ENCODE results near the gene TPI1.

DNA sequence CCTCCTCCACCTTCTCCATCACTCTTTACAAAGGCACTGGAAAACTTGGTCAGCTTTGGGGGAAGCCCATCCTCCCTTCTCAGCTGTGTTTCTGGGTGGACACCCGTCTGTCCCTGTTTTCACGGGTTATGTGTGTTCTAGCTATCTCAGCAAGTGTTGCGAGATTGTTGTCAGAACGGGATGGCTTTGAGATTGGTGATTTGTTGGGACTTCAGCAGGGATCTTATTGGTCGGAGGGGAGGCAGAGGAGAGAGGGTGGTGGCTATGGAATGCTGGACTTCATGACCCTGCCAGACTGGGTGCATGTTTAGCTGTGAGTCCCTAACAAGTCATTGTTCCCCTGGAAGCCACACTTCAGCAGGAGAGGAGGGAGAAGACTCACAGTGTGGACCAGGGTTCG, 13.3 kb upstream of the TPI1 start:
- TF ChIP-seq, protein P1, sequence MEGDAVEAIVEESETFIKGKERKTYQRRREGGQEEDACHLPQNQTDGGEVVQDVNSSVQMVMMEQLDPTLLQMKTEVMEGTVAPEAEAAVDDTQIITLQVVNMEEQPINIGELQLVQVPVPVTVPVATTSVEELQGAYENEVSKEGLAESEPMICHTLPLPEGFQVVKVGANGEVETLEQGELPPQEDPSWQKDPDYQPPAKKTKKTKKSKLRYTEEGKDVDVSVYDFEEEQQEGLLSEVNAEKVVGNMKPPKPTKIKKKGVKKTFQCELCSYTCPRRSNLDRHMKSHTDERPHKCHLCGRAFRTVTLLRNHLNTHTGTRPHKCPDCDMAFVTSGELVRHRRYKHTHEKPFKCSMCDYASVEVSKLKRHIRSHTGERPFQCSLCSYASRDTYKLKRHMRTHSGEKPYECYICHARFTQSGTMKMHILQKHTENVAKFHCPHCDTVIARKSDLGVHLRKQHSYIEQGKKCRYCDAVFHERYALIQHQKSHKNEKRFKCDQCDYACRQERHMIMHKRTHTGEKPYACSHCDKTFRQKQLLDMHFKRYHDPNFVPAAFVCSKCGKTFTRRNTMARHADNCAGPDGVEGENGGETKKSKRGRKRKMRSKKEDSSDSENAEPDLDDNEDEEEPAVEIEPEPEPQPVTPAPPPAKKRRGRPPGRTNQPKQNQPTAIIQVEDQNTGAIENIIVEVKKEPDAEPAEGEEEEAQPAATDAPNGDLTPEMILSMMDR (IDR thresholded peaks at IDR 0.05) = no peak
- TF ChIP-seq POLR2A (IDR thresholded peaks at IDR 0.05) (no peak), POLR2AphosphoS5 (IDR thresholded peaks at IDR 0.05) (no peak)

Measured in prostate gland (tissue), 2 donors.